ENCODE data around the gene TIMM44. TPM values are rescaled to one million over a fixed set of nuclear protein-coding genes. Genes with fewer than 3 reads are reported as not detected.

TIMM44 gene
- total RNA-seq, 1 donor from 2014 or later, result 63.6 TPM

GRCh38 chr19:7916103-7916954 is 27.1 kb downstream of the TIMM44 start:
- no peak for DNase-seq (ENCODE audit: extremely low read depth, low read depth, low spot score)

GRCh38 chr19:7915250-7916102 is 28.0 kb downstream of the TIMM44 start:
- no peak for DNase-seq (ENCODE audit: extremely low read depth, low read depth, low spot score)

DNA sequence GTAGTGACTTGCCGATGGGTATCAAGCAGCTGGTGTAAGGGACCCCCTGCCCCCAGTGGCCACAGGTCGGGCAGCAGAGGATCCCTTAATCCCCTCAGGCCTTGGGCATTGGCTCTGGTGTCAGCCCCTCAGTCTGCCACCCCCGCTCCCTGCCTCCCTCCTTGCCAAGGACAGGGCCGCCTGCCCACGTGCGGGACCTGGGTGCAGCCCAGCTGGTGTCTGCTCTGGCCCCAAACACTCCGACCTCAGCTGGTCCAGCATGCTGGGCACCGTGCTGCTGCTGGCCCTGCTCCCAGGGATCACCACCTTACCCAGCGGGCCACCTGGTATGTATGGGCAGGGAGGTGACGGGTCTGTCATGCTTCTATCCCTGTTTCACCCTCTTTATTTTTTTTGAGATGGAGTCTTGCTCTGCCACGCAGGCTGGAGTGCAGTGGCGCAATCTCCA is 28.8 kb downstream of the TIMM44 start, which contains the start of gene TGFBR3L:
Gene TGFBR3L, plus strand, starts transcription at position 233 of the 448 bp plus-strand sequence.
- no peak for DNase-seq (ENCODE audit: extremely low read depth, low read depth, low spot score)

GRCh38 chr19:7914099-7914498 is 29.4 kb downstream of the TIMM44 start:
- DNase-seq (ENCODE audit: extremely low read depth, low read depth, low spot score), result no peak

DNA sequence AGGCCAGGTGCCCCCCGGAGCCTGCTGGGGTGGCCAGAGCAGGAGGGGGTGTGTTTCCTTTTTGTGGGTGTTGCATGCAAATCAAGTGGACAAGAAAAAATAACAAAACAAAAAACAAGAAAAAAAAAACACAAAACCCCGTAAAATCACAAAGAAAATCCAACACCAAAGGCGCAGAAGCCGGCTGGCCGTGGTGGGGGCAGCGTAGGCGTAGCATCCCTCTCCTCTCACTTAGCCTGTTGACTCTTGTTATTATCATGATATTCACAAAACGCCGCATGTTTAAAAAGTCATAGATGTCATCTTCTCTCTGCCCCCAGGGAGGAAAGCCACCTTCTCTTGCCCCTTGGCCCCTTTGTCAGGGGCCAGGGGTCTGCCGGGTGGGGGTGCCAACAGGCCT is 29.8 kb downstream of the TIMM44 start:
- no peak for DNase-seq (ENCODE audit: extremely low read depth, low read depth, low spot score)

DNA sequence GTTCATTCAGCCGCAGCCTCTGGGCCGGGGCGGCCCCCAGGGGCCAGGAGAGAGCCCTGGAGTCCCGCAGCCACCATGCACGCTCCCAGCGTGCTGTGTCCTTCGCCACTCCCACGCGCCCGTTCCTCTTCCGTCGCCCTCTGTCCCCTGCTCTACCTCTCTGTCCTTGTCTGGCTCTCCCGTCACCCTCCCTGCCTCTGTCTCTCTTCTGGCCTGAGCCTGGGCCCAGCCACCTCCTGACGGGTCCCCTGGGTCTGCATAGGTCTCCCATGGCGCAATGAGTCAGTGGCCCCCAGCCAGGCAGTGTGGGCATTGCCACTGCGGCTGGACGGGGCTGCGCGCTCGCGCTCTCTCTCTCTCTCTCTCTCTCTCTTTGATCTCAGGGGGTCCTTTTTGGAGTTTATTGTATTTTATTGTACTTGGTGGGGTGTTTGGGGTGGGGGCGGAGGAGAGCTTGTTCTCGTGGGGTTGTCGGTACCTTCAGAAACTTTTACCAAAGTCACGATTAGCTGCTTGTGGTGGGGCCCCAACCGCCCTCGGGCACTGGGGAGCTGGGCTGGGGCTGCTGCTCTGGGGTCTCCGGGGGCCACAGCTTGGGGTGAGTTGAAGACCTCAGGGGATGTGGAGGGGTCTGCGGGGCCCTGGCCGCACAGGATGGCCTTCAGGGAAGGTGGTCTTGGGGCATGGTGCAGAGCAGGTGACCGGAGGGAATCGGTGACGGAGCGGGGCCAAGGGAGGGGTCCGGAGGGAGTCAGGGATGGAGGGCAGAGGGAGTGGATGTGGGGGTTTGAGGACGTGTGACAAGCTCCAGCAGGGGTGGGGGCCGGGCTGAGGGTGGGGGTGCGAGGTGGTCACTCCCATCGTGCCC is 30.5 kb downstream of the TIMM44 start:
- DNase-seq (ENCODE audit: extremely low read depth, low read depth, low spot score), result no peak

DNA sequence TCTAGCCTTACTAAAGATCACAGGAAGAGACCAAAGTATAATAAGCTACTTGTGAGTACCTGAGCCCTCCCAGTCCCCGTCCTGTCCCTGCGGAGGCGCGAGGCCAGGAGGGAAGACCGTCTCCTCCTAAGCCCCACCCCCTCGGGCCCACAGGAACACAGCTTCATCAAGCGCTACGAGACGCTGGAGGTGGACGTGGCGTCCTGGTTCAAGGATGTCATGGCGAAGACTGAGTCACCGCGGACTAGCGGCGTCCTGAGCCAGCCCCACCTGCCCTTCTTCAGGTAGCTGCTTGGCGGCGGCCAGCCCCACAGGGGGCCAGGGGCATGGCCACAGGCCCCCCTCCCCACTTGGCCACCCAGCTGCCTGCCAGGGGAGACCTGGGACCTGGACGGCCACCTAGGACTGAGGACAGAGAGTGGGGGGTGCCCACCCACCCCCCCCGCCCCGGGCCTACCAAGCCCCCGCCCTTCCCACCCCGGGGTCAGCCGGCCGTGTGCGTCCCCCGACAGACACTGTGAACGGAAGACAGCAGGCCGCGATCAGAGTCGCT is 31.2 kb downstream of the TIMM44 start:
- no peak for DNase-seq (ENCODE audit: extremely low read depth, low read depth, low spot score)

DNA sequence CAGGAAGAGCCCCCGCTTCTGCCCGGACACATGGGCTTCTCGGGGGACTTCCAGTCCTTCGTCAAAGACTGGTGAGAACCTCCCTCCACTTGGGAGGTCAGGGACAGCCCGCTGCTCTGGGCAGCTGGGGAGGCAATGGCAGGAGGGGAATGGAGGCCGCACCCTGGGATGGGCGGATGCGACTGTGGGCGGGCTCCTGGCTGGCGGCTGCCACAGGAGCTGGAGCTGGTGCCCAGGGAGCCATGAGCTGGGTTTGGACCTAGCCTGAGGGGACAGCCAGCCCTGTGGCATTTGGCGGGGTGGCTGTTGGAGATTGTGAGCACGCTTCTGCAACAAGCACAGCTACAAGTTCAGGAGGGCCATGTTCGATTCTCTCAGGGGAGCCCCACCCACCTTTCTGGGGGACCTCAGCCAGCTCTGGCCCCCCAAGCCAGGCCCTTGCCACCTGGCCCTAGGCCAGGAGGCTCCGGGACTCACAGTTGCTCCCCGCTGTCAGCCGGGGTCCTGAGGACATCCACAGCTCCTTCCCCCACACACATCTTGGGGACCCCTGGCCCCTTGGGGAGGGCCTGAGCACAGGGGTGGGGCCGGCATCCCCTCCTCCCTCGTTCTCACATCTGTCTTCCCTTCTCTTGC is 31.8 kb downstream of the TIMM44 start:
- no peak for DNase-seq (ENCODE audit: extremely low read depth, low read depth, low spot score)

DNA sequence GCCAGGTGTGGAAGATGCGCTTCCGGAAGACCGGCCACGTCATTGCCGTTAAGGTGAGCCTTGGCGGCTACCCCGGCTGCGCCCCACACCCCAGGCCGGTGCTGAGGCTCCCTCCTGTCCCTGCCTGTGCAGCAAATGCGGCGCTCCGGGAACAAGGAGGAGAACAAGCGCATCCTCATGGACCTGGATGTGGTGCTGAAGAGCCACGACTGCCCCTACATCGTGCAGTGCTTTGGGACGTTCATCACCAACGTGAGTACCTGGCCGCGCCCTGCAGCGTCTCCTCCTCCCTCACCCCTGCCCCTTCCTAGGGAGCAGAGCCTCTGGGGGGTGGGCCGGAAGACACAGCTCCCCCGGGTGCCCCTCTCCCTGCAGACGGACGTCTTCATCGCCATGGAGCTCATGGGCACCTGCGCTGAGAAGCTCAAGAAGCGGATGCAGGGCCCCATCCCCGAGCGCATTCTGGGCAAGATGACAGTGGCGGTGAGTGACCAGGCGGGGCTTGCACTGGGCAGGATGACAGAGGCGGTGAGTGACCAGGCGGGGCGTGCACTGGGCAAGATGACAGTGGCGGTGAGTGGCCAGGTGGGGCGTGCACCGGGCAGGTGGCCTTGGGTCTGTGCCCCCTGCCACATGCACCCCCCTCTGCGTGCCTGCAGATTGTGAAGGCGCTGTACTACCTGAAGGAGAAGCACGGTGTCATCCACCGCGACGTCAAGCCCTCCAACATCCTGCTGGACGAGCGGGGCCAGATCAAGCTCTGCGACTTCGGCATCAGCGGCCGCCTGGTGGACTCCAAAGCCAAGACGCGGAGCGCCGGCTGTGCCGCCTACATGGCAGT is 32.9 kb downstream of the TIMM44 start:
- DNase-seq (ENCODE audit: extremely low read depth, low read depth, low spot score), result no peak

GRCh38 chr19:7909471-7910067 is 33.9 kb downstream of the TIMM44 start:
- DNase-seq (ENCODE audit: extremely low read depth, low read depth, low spot score), result no peak

GRCh38 chr19:7908742-7909461 is 34.6 kb downstream of the TIMM44 start:
- DNase-seq (ENCODE audit: extremely low read depth, low read depth, low spot score), result no peak

GRCh38 chr19:7908078-7908699 is 35.3 kb downstream of the TIMM44 start:
- DNase-seq (ENCODE audit: extremely low read depth, low read depth, low spot score), result no peak

- DNase-seq (ENCODE audit: extremely low read depth, low read depth, low spot score), result no peak
These were observed 35.9 kb downstream of the TIMM44 start for GRCh38 chr19:7907544-7907943.

DNA sequence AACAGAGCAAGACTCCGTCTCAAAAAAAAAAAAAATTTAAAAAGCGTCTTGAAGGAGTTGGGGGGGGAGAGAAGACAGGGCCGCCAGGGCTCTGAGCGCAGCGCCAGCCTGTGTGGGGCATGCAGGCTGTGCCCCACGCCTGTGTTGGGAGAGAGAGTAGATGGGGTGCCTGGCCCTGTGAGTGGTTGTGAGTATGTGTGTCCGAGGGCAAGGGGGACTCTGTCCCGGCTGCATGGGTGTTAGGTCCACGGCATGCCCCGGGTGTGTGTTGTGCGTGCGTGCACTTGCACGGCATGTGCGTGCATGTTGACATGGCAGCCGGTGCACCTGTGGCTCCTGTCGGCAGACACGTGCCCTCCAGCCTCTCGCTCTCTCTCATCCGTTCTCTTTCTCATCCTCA is 36.3 kb downstream of the TIMM44 start:
- no peak for DNase-seq (ENCODE audit: extremely low read depth, low read depth, low spot score)

DNA sequence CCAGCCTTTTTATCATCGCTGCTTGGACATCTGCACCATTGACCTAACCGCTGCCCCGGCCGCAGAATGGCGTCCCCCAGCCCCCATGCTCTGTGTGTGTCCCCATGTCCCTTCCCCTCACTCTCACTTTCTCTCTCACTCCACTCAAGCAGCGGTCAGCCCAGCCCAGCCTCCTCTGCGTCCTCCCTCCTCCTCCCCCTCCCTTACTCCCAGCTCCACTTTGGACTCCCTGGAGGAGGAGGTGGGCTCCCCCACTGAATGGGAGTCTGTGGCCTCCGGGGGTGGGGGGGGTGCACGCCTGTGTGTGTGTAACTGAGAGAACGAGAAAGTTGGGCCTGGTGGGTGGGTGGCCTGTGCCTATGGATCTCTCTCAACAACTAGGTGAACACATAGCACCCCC is 37.6 kb downstream of the TIMM44 start:
- DNase-seq (ENCODE audit: extremely low read depth, low read depth, low spot score), result no peak

- no peak for DNase-seq (ENCODE audit: extremely low read depth, low read depth, low spot score)
These were observed 38.2 kb downstream of the TIMM44 start for GRCh38 chr19:7905268-7905667.

Data from glomerular endothelial cell (primary cell).